Renal pelvis (tissue), 12 donors: Measurements from ENCODE around the gene MC3R. TPM values are rescaled to one million over a fixed set of nuclear protein-coding genes. Genes with fewer than 3 reads are reported as not detected.
"Not testable (repeated sequence)": the region's sequence is repeated elsewhere in the genome, so short reads cannot be mapped to it uniquely, and the experiment has no call there.

Source experiments
- DNase-seq: peaks from one replicate; pipeline ENCODE4 v3.0.0-alpha.2; 2013
- long read RNA-seq, 16 experiments: transcript quantifications; one replicate each; lab custom pipeline, GENCODE V29; 2026
- polyA plus RNA-seq, 3 donors: library from polyadenylated mRNA; unstranded; fragments of 120-200 nt; gene quantifications; one replicate each; pipeline ENCODE4 v1.2.1, GENCODE V29; 2013; ENCODE audit not compliant: insufficient read length in 3 of 3

Gene MC3R
- not detected for polyA plus RNA-seq
- long read RNA-seq, donor 1: 0 reads
- long read RNA-seq, donor 2: 0 reads
- long read RNA-seq, donor 3: 0 reads
- long read RNA-seq, donor 4: 0 reads
- long read RNA-seq, donor 5: 0 reads
- long read RNA-seq, donor 6: 0 reads
- long read RNA-seq, donor 7: 0 reads
- long read RNA-seq, donor 8: 0 reads
- long read RNA-seq, donor 9: 0 reads
- long read RNA-seq, donor 10: 0 reads
- long read RNA-seq, donor 11: 0 reads
- long read RNA-seq, donor 12: 0 reads
- long read RNA-seq, donor 13: 0 reads
- long read RNA-seq, donor 14: 0 reads
- long read RNA-seq, donor 15: 0 reads
- long read RNA-seq, donor 16: 0 reads

DNA sequence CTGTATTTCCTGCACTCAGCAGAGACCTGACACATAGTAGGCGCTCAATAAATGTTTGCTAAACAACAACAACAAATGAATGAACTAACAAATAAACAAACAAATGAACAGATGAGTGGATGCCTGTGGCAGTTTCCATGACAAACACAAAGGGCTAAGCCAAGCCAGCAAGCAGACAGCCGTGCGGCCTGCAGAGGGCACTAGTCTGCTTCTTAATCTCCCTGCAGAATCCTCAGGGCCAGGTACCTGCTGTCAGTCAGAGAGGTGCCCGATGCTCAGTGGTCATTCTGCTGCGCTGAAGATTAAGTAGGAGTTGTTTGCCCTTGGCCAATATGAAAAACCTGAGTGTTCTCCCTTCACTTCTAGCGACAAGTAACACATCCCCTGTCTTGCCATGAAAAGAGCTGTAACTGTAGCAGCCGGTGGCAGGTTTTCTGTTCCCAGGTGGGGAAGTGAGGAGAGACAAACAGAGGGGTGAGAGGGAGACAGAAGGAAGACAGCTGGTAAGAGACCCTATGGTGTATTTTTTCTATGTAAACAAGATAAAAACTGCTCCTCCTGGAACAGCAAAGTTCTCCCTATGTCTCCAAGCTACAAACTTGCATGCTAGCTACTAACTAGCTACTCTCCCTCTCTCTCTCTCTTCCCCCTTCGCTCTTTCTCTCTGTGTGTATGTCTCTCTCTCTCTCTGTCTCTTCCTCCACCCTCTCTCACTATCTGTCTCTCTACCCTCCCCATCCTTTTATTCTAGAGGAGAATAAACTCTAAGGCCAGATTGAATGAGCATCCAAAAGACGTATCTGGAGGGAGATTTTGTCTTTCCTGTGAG lies at the start of gene MC3R:
TSS of gene MC3R (plus strand) at position 779 of the 829 bp plus-strand sequence. CDS start 112 bp downstream, outside the sequence.
- DNase-seq: peak; percentile 31

DNA sequence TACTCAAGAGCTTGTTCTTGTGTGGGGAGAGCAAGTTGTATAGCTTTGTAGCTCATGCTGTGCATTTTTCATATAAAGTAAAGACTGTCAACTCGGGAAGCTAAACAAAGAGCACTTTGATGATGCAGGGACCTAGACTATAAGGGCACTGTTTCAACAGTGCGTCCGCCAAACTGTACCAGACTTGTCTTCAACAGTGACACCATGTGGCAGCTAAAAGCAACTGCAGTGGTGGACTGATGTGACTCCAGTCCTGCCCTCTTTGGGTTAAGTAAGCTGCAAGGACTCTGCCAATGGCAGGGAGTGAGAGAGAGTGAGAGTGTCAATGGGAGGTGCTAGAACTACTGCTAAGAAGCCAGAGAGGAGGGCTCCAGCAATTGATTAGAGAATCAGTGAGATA lies 48.1 kb upstream of the MC3R start:
- DNase-seq: no peak

DNA sequence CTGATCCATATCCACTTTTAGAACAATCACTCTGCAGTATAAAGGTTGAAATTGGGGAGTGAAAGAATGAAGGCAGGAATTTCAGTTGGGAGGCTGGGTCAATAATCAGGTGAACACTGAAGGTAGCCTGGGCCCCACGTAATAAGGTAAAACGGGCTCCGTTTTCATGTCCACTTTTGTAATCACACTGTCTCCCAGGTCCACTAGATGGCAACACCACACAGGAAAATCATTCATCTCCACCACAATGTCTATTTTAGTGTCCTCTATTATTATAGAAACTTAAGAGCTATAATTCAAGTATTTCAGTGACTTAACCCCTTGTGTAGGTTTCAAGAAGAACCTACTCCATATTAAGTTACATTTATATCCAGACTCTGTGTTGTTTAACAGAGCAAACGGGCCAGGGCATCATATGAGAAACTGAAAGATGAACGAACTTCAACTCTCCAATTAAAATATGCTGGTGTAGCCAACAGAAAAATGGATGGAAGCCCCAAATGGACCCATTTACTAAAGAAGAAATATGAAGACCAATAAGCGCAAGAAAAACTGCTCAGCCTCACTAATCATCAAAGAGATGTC lies 45.9 kb upstream of the MC3R start:
- DNase-seq: no peak

- DNase-seq: no peak
These were observed 44.3 kb upstream of the MC3R start for GRCh38 chr20:56204206-56204605.

DNA sequence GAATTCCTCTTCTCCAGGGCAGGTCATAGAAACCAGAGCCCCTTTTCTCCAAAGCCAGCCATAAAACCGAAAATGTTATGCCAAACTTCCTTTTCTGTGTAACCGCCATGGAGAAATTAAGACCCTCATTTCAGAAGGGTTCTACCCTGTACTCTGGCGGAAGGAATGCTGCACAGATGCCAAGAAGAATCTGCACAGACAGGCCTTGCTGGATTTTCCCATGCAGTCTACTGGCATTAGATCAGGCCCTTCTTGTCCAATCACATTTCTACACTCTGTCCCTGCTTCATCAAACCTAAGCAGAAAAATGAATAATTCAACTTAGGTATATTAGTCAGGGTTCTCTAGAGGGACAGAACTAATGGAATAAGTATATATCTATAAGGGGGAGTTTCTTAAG lies 43.2 kb upstream of the MC3R start:
- no peak for DNase-seq

GRCh38 chr20:56207656-56208055 lies 40.9 kb upstream of the MC3R start:
- no peak for DNase-seq

DNA sequence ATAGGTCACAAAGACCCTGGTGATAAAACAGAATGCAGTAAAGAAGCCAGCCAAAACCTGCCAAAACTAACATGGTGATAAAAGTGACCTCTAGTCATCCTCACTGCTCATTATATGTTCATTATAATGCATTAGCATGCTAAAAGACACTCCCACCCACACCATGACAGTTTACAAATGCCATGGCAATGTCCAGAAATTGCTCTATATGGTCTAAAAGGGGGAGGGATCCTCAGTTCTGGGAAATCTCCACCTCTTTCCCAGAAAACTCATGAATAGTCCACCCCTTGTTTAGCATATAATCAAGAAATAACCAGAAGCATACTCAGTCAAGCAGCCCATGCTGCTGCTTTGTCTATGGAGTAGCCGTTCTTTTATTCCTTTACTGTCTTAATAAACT lies 40.4 kb upstream of the MC3R start:
- no peak for DNase-seq

DNA sequence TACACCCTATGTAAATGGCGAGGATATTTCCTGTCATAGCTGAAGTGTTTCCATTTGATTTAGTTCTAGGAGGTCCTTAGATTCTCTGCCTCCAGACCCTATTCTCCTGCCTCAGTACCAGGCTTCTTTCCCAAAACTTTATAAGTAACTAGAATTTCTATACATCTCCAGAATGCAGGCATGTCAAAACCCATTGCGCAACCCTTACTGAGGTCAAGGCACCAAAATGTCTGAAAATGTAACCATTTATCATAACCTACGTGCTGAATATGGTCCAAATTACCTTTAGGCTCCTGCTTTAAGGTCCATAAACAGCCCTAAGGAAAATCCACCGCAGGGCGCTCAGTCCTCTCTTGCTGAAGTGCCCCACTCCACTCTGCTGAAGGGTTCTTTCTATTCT lies 37.5 kb upstream of the MC3R start:
- DNase-seq: no peak

DNA sequence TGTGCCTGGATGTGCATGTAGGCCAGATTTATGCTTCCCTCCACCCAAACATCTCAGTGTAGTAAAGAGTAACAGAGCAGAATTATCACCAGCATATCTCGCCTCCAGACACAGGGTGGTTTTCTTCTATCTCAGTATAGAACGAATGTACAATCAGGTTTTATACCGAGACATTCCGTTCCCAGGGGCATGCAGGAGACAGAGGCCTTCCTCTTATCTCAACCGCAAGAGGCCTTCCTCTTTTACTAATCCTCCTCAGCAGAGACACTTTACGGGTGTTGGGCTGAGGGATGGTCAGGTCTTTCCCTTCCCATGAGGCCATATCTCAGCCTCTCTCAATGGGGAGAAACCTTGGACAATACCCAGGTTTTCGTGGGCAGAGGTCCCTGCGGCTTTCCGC lies 36.4 kb upstream of the MC3R start:
- DNase-seq: no peak

DNA sequence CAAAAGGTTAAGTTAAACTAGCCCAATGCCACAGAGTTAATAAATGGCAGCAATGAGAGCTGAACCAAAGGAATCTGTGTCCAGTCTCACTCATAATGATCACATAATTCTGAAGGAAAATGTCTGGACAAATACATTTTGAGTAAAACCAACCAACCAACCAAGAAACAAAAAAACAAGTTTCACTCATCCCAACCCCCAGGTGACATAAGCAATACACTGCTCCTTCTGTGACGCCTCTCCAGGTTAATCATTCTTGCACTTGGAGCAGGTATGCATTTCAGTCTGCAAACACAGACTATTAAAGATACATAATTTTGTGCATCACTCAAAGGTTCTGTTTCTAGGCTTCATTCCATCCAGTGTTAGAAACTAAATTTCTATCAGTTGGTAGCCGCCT lies 35.2 kb upstream of the MC3R start:
- DNase-seq: no peak

DNA sequence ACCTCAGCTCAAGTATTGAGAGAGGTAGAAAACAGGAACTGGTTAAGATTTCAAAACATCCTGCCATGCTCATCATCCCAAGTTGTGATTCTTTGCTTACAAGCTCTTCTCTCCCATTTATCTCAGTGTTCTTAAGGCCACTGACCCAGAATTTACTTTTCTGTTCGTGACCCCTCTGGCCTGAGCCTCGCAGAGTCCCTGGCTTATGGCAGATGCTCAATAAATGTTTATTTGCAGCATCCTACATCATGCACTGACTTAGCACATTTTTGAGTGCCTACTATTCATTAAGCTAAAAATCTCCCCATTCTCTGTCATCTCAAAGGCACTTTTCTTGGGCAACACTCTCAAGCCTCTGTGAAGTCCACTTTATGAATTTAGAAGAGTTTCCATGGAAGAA lies 33.4 kb upstream of the MC3R start:
- no peak for DNase-seq

GRCh38 chr20:56217829-56218228 lies 30.7 kb upstream of the MC3R start:
- no peak for DNase-seq

DNA sequence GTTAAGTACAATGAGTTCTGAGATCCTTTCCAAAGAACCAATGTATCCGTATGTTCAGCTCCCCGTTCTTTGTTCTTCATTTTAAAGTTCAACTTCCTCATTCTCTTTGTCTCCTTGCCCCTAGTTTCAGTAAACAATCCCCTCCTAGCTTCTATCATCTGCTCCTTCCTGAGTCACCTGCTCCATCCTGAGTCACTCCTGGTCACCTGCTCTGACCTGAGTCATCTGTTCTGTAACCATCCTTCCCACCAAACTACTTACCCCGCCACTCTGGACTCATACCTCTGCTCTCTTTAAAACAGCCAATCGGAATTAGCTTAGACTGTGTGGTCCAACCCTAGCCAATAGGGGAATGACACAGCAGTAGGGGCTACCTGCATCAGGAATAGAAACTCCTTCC lies 27.3 kb upstream of the MC3R start:
- not testable (repeated sequence) for DNase-seq

- DNase-seq: no peak
These were observed 26.3 kb upstream of the MC3R start for GRCh38 chr20:56222201-56222600.

GRCh38 chr20:56222945-56223344 lies 25.6 kb upstream of the MC3R start:
- no peak for DNase-seq

DNA sequence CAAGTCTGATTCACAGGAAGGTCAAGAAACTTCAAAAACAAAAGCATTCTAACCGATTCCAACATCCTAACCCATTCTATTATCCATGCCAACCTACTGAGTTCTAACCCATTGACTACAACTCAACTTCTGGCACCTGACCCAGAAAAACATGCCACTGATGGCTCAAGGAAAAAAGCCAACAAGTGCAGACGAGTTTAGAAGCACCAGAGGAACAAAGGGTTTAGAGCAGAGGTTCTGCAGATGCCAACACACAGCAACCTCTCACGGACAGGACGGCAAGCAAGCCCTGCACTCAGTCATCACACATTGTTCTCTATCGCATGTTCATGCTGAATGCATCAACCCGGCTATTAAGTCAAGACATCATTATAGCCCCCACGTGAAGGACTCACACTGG lies 25.2 kb upstream of the MC3R start:
- DNase-seq: no peak

- DNase-seq: no peak
These were observed 20.5 kb upstream of the MC3R start for GRCh38 chr20:56228021-56228420.

- DNase-seq: no peak
These were observed 18.7 kb upstream of the MC3R start for GRCh38 chr20:56229812-56230211.

DNA sequence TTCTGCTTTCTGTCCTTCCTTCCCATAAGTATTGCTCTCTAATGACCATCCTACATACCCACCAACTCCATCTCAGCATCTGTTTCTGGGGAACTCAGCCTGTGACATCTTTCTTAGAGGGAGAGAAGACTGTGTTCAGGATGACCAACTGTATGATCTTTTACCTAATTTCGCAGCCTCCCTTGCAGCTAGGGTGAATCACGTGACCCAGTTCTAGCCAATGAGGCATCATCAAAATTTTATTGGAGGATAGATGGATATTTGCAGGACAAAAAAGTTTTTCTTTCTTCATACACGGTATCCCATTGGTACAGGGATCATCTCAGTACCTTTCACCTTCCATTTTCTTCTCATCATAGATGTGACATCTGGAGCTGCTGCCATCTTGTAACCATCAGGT lies 14.4 kb upstream of the MC3R start:
- DNase-seq: no peak

- DNase-seq: no peak
These were observed 11.2 kb upstream of the MC3R start for GRCh38 chr20:56237335-56237734.

- DNase-seq: peak; percentile 2
These were observed 4.3 kb upstream of the MC3R start for GRCh38 chr20:56244259-56244658.

DNA sequence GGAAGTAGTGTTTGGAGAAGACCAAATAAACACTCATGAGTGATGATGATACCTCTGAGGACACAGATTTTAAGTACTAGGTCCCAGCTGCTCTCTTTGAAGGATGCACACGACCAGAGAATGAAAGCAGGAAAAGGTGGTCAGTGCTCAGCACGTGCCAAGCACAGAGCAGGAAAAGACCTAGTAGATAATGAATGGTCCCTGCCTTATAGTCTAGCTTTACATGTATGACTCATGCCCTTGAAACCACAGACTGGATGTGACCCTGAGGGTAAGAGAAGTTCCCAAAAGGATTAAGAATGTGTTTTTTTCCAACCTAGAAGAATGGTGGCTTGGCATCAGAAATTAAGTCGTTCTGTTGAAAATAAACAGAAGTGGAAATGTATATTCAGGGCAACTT lies 2.8 kb upstream of the MC3R start:
- no peak for DNase-seq
